GM10266 (cell line): ENCODE measurements around the gene SIN3B.
A peak's percentile ranks its signal among the peaks of the same experiment; 100 is the strongest.

Experiments used
- DNase-seq: peaks from one replicate; pipeline ENCODE4 v3.0.0; 2012; ENCODE audit errors: extremely low spot score
- CTCF ChIP-seq: IDR thresholded peaks from 2 replicates; pipeline ENCODE4 v1.5.1; 2012; ENCODE audit warnings: mild to moderate bottlenecking, low read depth; ENCODE audit not compliant: control insufficient read depth, insufficient read depth; ENCODE audit errors: missing control alignments

The SIN3B gene

GRCh38 chr19:16829010-16829821, at the start of gene SIN3B:
Gene SIN3B (plus strand): TSS chr19:16829398. CDS start chr19:16829421, 23 bp downstream.
- TF ChIP-seq CTCF, result no peak
- peak; percentile 97 for DNase-seq

- TF ChIP-seq CTCF, result no peak
- DNase-seq, result no peak
Measured at GRCh38 chr19:16779539-16780163, 49.5 kb upstream of the SIN3B start.

GRCh38 chr19:16782719-16783118, 46.5 kb upstream of the SIN3B start:
- DNase-seq, result no peak
- TF ChIP-seq CTCF, result no peak

GRCh38 chr19:16788479-16788878, 40.7 kb upstream of the SIN3B start:
- no peak for DNase-seq
- TF ChIP-seq CTCF, result no peak

GRCh38 chr19:16789238-16789637, 40.0 kb upstream of the SIN3B start:
- TF ChIP-seq CTCF, result no peak
- no peak for DNase-seq

- TF ChIP-seq CTCF, result no peak
Measured at GRCh38 chr19:16790051-16790450, 39.1 kb upstream of the SIN3B start.

GRCh38 chr19:16791942-16792341, 37.3 kb upstream of the SIN3B start:
- TF ChIP-seq CTCF, result no peak
- no peak for DNase-seq

More at GRCh38 chr19:16790051-16790450, 39.1 kb upstream of the SIN3B start:
- DNase-seq, result no peak
